ENCODE data around the gene GPR180.

GPR180 gene

GRCh38 chr13:94657167-94657566 is 55.5 kb downstream of the GPR180 start:
- no peak for DNase-seq

DNA sequence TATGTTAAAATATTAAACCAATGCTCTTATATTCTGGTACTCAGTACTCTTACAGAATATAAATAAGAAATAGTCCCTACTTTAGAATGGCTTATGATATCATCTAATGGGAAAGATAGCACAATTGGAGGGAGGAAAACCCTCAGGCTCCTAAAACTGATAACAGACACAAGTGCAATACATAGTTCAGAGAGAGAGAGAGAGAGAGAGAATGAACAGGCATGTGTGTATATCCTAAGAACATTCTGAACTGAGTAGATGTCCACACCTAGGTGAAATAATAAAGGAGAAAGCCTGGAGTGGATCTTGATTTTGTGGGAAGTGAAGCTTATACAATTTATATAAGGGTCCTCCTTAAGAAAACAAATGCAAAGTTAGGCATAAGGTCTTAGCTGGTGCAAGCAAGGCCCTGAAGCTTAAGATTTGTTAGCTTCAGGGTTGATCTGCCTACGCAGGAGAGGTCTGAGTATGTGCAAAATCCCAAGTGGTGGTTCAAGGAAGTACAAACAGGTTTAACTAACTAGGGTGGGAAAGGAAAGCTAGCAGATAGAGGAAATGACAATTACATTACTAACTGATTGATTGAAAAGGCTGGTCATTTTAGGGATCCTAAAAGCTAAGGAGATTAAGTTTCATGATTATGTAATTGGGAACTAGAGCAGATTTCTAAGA is 57.4 kb downstream of the GPR180 start:
- DNase-seq = no peak

- DNase-seq = no peak
Measured at GRCh38 chr13:94659598-94659946, 57.9 kb downstream of the GPR180 start.

GRCh38 chr13:94660695-94661326 is 59.2 kb downstream of the GPR180 start:
- no peak for DNase-seq

GRCh38 chr13:94661406-94661805 is 59.7 kb downstream of the GPR180 start:
- DNase-seq = no peak

GRCh38 chr13:94662274-94662945 is 60.8 kb downstream of the GPR180 start:
- no peak for DNase-seq

- no peak for DNase-seq
Measured at GRCh38 chr13:94664889-94665288, 63.2 kb downstream of the GPR180 start.

- no peak for DNase-seq
Measured at GRCh38 chr13:94666065-94666464, 64.4 kb downstream of the GPR180 start.

- no peak for DNase-seq
Measured at GRCh38 chr13:94667190-94667589, 65.5 kb downstream of the GPR180 start.

- no peak for DNase-seq
Measured at GRCh38 chr13:94672400-94672799, 70.7 kb downstream of the GPR180 start.

GRCh38 chr13:94673851-94674250 is 72.2 kb downstream of the GPR180 start:
- no peak for DNase-seq

GRCh38 chr13:94674609-94675348 is 73.1 kb downstream of the GPR180 start:
- peak; percentile 66 for DNase-seq

DNA sequence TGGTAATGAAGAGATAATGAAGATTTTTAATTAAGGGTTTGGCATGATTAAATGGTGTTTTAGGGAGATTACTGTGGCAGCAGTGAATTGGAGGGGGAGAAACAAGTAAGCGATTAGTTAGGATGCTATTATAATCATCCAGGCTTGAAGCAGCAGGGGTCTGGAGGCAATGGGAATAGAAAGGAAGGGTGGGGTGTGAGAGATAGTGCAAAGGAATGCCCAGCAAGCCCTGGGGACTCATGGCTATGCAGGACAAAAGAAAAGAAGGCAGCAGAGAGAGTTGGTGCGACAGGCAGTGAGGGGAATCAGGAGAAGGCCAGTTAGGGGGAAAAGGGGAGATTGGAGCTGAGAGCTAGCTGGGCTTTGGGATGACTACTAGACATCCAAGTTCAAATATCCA is 76.1 kb downstream of the GPR180 start:
- DNase-seq = no peak

DNA sequence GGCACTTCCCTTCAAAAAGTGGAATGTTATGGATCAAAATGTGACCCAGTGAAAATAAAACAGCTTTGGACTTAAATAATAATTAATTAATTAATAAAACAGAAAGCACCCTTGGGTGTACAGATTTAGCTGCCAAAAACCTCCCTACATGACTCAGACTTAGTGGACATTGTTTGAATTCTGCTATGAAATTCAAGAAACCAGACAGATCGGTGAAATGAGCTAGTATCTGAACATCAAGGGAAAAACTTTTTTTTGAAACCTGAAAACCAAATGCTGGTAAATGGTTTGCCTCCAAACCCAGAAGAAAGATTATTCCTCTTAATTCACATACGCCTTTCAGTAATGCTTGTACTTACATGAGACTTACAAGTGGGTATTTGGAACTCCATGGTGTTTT is 77.2 kb downstream of the GPR180 start:
- no peak for DNase-seq

- no peak for DNase-seq
Measured at GRCh38 chr13:94679614-94680013, 78.0 kb downstream of the GPR180 start.

- no peak for DNase-seq
Measured at GRCh38 chr13:94682229-94682628, 80.6 kb downstream of the GPR180 start.

DNA sequence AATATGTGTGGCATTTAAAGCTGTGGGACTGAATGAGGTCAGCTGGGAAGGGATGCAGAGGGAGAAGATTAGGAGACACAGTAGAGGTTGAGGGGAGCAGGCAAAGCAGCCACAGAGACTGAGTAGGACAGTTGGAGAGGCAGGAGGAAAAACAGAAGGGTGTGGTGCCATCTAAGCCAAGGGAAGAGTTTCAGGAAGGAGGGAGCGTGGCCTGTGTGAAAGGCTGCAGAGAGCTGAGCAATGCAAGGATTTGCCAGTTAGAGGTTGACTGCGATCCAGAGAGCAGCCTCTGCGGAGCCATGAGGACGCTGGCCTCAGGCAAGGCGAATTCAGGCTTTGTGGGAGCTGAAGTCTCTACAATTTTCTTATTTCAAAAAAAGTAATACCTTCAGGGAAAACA is 81.8 kb downstream of the GPR180 start:
- no peak for DNase-seq

Measured in CD4-positive, alpha-beta T cell treated with Interleukin-17A for 4 hours (primary cell).